Stimulated activated CD4-positive, alpha-beta T cell treated with anti-CD3 and anti-CD28 coated beads, Interleukin-4, amount 100 ng/mL, for 48 hours (primary cell): ENCODE data around the gene ERI3.
A peak's percentile ranks its signal among the peaks of the same experiment; 100 is the strongest.
"Not testable (repeated sequence)": the region's sequence is repeated elsewhere in the genome, so short reads cannot be mapped to it uniquely, and the experiment has no call there.

Experiments used
- DNase-seq, 2 donors: peaks; one replicate each; pipeline ENCODE4 v3.0.0-alpha.2; 2020; ENCODE audit warnings: low read depth in 2 of 2

The ERI3 gene

GRCh38 chr1:44212355-44213221, 142.5 kb downstream of the ERI3 start:
- peak; percentile 6 to 35 for DNase-seq

- no peak for DNase-seq
Observed at GRCh38 chr1:44210595-44210994, 144.5 kb downstream of the ERI3 start.

GRCh38 chr1:44208226-44208625, 146.8 kb downstream of the ERI3 start:
- DNase-seq, result no peak

GRCh38 chr1:44206545-44206944, 148.5 kb downstream of the ERI3 start:
- not testable (repeated sequence) for DNase-seq

- no peak for DNase-seq
Observed at GRCh38 chr1:44200336-44200735, 154.7 kb downstream of the ERI3 start.

GRCh38 chr1:44174630-44175029, 180.4 kb downstream of the ERI3 start:
- no peak for DNase-seq
